Activated CD4-positive, alpha-beta T cell treated with anti-CD3 and anti-CD28 coated beads for 1 hour (primary cell): Measurements from ENCODE around the gene WWOX.
"Not testable (repeated sequence)": the region's sequence is repeated elsewhere in the genome, so short reads cannot be mapped to it uniquely, and the experiment has no call there.

Experiments used
- DNase-seq: peaks from one replicate; pipeline ENCODE4 v3.0.0-alpha.2; 2020

Gene WWOX

GRCh38 chr16:79026117-79026516 is 926.7 kb downstream of the WWOX start:
- no peak for DNase-seq

DNA sequence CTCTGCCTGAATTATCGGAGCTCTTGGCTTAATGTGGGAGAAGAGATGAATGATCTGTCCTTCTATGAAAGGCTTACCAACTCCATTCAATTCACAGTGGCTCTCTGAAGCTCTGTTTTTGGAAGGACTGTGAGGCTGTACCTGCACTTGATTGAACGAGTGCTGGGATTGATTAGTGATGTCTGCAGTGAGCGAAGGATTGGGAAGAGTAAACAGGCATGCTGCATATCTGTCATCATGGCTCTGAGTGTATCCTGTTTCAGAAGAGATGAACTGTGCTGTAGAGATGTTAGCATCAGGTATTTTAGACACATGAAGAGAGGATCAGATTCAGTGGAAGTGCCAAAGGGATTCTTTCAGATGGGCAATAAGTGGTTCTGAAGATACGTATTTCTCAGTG is 937.1 kb downstream of the WWOX start:
- DNase-seq: no peak

DNA sequence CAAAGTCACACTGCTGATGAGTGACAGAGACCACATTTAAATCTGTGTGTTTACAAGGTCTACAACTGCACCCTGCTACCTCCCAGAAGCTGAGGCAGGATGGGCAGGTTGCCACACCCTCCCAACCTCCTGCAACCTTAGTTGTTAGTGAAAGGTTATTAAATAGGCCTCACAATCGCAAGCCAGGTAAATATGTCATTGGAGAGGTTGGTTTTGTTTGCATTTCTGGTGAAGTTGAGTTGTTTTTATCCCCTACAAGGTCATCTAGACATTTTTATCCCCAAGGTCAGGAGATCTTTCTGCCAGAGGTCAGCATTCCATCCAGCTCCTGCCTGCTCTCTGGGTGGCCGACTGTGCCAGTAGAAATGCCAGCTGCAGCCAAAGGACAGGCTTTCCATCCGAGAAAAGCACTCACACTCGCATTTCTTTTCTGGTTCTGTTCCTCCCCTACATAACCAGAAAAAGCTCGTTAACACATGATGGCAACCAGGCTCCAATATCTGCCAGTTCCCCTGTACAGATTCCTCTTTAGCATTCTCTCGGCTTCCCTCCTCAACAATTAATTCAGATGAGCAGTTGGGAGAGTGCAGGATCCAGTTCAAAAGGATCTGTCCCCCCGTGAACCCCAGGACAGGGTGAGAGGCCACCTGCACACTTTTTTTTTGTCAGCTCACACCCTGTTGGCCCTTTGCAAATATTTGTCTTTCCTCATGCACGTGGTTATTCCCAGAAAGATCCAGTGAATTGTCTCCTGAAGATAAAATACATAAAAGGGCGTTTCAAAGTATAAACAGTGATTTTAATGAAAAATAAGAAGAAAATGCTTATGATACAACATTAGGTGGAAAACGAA is 938.3 kb downstream of the WWOX start:
- DNase-seq: no peak

DNA sequence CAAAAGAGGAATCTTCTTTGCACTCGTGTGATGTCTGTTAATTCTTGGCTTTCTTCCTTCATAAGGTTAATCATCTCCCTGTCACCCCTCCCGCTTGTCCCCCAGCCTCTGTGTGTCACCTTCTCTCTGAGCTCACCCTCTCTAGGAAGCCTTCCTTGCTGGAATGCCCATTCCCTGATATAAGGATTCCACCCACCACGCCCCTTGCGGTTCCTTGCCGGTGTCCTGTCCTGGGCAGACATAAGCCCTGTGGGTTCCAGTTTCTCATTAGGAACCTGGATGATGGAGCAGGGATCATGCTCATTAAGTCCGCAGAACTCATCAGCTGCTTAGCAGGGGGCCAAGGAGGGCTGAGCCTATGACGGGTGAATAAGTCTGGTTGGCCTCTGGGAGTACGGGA is 941.8 kb downstream of the WWOX start:
- DNase-seq: no peak

- DNase-seq: no peak
These were observed 942.7 kb downstream of the WWOX start for GRCh38 chr16:79042141-79042540.

- no peak for DNase-seq
These were observed 943.4 kb downstream of the WWOX start for GRCh38 chr16:79042886-79043285.

GRCh38 chr16:79045191-79045590 is 945.7 kb downstream of the WWOX start:
- DNase-seq: no peak

- no peak for DNase-seq
These were observed 947.9 kb downstream of the WWOX start for GRCh38 chr16:79047337-79047736.

GRCh38 chr16:79049040-79049439 is 949.6 kb downstream of the WWOX start:
- no peak for DNase-seq

GRCh38 chr16:79050063-79050462 is 950.6 kb downstream of the WWOX start:
- no peak for DNase-seq

- no peak for DNase-seq
These were observed 951.9 kb downstream of the WWOX start for GRCh38 chr16:79051313-79051712.

GRCh38 chr16:79052198-79052597 is 952.7 kb downstream of the WWOX start:
- not testable (repeated sequence) for DNase-seq

DNA sequence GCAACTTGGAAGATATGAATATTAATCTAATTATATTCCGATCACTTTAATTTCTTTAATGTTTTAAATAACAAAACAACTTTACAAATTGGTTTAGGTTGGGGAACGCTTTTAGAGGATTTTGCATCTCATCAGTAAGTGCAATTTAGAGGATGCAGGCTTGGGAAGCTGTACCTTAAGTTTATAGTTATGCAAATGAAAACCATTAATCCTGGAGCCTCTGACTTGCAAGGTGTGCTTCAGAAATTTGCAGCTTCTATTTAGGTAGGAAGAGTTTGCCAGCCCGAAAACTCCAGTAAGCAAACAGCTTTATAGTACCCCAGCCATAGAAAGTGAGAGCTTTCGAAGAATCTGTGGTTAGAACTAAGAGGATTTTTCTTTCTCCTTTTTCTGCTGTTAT is 954.1 kb downstream of the WWOX start:
- no peak for DNase-seq

GRCh38 chr16:79054211-79054984 is 954.9 kb downstream of the WWOX start:
- no peak for DNase-seq

GRCh38 chr16:79055251-79055970 is 956.0 kb downstream of the WWOX start:
- no peak for DNase-seq

- no peak for DNase-seq
These were observed 961.7 kb downstream of the WWOX start for GRCh38 chr16:79061181-79061580.

DNA sequence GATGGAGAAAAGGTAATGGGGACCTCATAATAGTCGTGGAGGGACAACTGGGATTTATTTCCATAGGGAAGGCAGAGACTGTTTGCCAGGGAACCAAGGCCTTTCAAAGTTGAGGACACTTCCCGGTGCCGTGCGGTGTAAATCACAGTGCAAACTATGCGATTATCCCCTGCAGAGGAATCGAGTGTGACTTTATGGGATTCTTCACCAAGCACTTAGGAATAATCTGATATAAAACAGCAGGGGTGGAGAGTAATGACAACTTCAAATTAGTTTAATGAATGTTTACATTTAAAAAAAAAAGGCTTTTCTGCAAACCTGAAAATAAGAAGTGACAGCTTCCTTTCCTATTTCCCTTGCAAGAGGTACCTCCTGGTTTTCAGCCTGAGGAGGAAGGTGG is 962.9 kb downstream of the WWOX start:
- DNase-seq: no peak

GRCh38 chr16:79062821-79063220 is 963.4 kb downstream of the WWOX start:
- DNase-seq: no peak

GRCh38 chr16:79064256-79064972 is 965.0 kb downstream of the WWOX start:
- DNase-seq: no peak

DNA sequence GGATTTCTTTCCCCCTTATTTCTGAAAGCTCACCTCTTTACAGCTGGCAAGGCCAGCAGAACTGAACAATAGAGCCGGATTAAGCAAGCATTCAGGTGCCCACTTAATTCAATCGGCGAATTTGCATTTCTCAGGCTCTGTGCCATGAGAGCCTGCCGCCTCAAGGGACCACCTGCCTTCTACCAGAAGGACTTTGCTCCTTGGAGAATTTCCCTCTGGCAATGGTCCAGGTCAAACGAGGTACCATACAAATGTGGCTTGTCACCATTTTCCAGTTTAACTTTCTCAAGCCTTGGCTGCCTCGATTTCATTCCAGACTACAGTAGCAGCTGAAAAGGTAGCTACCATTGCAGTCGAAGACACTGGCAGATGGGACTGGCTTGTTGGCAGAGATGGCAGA is 967.1 kb downstream of the WWOX start:
- no peak for DNase-seq

DNA sequence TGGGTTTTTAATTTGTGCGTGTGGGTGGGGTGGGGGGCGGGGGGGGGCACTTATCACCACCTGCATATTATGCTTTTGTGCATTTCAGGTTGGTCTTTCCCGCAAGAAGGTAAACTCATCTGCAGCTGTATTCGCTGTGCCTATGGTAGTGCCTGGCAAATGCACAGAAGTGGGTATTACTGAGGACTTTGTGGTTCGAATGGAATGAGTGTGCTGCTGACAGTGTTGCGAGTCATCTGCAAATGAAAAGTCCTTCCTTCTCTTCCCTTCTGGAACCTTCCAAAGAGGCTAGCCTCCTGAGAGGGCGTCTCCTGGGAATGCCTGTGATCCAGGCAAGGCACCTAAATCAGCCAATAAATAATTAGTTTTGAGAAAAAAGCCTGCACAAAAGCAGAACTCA is 968.1 kb downstream of the WWOX start:
- no peak for DNase-seq

GRCh38 chr16:79069121-79069520 is 969.7 kb downstream of the WWOX start:
- DNase-seq: no peak

DNA sequence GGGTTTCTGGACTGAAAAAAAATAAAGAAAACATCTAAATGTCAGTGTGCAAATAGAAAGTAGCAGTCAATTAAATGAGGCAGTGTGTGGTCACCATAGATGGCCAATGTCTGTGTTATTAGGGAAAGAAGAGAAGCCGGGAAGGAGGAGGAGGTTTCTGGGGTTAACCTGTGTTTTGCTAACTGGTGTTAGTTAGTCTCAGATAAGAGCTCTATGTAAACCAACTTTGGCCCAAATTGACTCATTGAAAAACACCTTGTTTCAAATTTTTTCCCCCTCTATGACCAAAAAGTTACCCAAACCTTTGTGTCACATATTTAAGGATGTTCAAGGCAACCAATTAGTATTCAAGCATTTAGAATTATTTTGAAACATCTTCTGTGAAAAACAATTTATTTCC is 970.2 kb downstream of the WWOX start:
- no peak for DNase-seq
